Measurements from ENCODE around the gene EDARADD. TPM values are rescaled to one million over a fixed set of nuclear protein-coding genes. Genes with fewer than 3 reads are reported as not detected.
"Not testable (repeated sequence)": the region's sequence is repeated elsewhere in the genome, so short reads cannot be mapped to it uniquely, and the experiment has no call there.

The EDARADD gene
- total RNA-seq, 1 donor from 2014 or later, result 0.43 TPM

GRCh38 chr1:236425031-236425663 lies 31.1 kb downstream of the EDARADD start:
- DNase-seq (ENCODE audit: low spot score), result no peak
- intact Hi-C loops (cut with DNase I), result no loop called here

GRCh38 chr1:236426215-236426614 lies 32.1 kb downstream of the EDARADD start:
- intact Hi-C loops (cut with DNase I), result no loop called here
- DNase-seq (ENCODE audit: low spot score), result no peak

GRCh38 chr1:236429715-236430274 lies 35.7 kb downstream of the EDARADD start:
- intact Hi-C loops (cut with DNase I), result no loop called here

GRCh38 chr1:236433819-236434315 lies 39.8 kb downstream of the EDARADD start:
- intact Hi-C loops (cut with DNase I), result no loop called here

More at GRCh38 chr1:236429715-236430274, 35.7 kb downstream of the EDARADD start:
- DNase-seq (ENCODE audit: low spot score), result no peak

GRCh38 chr1:236438614-236439013 lies 44.5 kb downstream of the EDARADD start:
- intact Hi-C loops (cut with DNase I), result no loop called here
- DNase-seq (ENCODE audit: low spot score), result no peak

More at GRCh38 chr1:236433819-236434315, 39.8 kb downstream of the EDARADD start:
- no peak for DNase-seq (ENCODE audit: low spot score)

DNA sequence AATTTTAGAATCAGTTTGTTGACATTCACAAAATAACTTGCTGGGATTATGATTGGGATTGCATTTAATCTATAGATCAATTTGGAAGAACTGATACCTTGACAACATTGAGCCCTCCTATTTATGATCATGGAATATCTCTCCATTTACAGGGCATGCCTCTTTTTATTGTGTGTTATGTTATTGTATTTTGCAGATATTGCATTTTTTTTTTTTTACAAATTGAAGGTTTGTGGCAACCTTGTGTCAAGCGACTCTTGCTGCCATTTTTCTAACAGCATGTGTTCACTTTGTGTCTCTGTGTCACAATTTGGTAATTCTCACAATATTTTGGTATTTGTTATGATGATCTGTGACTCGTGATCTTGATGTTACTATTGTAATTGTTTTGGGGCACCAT lies 46.3 kb downstream of the EDARADD start:
- no peak for DNase-seq (ENCODE audit: low spot score)
- intact Hi-C loops (cut with DNase I), result no loop called here

DNA sequence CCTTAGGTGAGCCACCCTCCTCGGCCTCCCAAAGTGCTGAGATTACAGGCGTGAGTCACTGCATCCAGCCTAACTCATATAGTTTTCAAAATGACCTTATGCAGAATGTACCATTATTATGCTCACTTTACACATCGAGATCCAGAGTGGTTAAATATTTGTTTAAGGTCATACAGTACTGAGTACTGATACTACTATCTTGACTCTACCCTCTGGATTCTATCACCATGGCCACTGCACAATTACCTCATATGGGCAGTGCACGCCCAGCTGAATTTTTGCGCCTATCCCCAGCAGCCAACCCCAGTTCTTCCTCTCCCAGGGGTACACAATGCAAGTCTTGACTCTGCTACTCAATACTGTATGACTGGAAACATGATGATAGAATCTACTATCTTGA lies 56.7 kb downstream of the EDARADD start:
- intact Hi-C loops (cut with DNase I), result no loop called here
- no peak for DNase-seq (ENCODE audit: low spot score)

GRCh38 chr1:236451796-236452373 lies 57.8 kb downstream of the EDARADD start:
- intact Hi-C loops (cut with DNase I), result no loop called here
- DNase-seq (ENCODE audit: low spot score), result no peak

DNA sequence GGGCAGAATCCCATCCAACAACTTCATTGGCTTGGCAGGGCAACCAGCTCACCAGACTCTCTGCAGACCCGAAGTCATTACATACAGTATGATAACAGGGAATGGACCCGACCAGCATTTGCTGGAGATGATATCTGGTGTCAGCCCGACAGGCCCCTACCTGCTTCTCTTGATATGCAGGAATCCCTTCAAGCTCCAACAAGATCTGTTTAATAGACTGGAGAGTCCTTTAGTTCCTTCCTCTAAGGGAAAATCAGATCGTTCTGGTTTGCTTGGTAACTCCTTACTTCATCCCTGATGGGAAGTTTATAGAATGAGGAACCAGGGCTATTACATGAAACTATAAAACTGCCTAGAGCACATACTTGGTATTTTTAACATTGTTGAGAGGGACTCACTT lies 61.2 kb downstream of the EDARADD start:
- no peak for DNase-seq (ENCODE audit: low spot score)
- intact Hi-C loops (cut with DNase I), result no loop called here

- no peak for DNase-seq (ENCODE audit: low spot score)
- intact Hi-C loops (cut with DNase I), result no loop called here
Measured at GRCh38 chr1:236457775-236458174, 63.7 kb downstream of the EDARADD start.

DNA sequence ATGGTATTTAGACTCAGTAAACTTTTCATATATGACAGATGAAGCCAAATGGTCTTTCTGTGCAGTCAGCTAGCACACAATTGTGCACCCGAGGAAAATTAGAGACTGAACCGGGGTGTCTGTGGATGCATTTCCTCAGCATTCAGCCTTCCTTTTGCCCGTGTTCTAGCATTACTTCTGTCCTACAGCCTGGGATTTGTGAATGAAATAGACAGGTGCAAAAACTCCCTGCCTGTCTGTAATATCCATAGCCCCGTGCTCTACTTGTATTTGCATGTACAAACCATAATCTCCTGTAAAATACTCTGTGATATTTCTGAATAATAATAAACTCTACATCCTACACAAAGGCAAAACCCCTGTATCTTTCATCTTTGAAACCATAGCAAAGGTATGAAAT lies 64.9 kb downstream of the EDARADD start:
- intact Hi-C loops (cut with DNase I), result no loop called here
- DNase-seq (ENCODE audit: low spot score), result no peak

- intact Hi-C loops (cut with DNase I), result no loop called here
- DNase-seq (ENCODE audit: low spot score), result no peak
Measured at GRCh38 chr1:236460103-236460502, 66.0 kb downstream of the EDARADD start.

DNA sequence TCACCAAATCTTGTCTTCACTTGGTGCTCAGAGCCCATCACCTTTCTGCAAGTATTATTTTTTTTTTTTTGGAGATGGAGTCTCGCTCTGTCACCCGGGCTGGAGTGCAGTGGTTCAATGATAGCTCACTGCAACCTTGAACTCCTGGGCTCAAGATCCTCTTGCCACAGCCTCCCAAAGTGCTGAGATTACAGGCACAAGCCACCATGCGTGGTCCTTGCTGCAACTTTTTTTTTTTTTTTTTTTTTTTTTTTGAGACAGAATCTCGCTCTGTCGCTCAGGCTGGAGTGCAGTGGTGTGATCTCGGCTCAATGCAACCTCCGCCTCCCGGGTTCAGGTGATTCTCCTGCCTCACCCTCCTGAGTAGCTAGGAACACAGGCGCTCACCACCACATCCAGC lies 70.1 kb downstream of the EDARADD start:
- DNase-seq (ENCODE audit: low spot score); intact Hi-C loops (cut with DNase I): not testable (repeated sequence)

DNA sequence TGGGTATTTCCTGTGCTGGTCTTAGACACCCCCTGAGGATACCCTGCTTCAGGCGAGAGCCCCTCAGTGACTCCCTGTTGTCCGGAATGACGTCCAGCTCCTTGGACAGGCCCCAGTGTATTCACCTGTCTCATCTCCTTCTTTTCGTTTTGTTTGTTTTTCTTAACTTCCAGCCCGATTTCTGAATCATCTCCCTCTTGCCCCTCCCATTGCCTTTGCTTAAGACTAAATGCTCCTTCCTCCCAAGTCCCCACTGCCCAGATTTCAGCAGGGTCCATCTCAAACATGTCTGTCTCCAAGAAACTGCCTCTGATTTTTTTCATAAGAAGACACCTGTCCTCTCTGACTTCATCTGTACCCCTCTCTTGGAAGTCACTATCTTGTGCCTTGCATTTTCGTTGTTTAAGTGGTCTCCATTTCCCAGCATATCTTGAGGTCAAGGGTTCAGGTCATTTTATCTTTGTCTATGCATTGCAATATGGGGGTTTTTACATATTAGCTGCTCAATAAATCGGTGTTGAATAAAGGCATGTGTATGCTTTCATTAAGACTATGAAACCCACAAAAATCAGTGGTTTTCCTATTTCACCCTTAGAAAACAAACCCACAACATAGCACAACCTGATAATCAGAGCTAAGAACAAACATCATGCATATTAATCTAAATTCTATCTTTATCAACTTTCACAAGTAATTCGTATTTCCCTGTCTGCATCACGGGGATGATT lies 71.3 kb downstream of the EDARADD start:
- DNase-seq (ENCODE audit: low spot score), result no peak
- intact Hi-C loops (cut with DNase I), result no loop called here

DNA sequence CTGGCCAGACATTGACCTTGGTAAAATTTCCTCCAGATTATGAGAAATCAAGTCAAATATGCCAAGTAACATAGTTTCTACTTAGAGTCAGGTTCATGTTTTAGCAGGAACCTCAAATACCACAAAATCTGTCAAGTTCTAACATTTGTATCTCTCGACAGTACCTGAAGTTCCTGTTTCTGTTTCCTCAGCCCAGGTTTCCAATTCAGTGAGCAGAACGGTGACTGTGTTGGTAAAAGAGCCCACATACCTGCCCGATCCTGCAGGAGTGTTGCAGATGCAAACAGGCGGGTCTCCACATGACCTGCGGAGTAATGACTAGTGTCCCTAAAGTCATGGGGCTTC lies 71.8 kb downstream of the EDARADD start:
- intact Hi-C loops (cut with DNase I), result no loop called here

DNA sequence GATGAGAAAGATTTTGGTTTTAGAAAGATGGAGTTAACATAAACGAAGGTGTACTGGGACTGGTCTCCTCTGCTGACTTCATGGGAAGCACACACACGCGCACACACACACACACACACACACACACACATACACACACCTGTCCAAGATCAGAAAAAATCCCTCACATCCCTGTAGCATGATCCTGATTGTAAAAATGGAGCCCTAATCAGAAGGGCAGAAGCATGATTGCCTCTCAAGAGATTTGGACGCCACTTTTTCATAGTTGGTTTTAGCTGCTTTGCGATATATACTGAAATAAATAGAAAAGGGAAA lies 73.2 kb downstream of the EDARADD start:
- intact Hi-C loops (cut with DNase I), result no loop called here
- DNase-seq (ENCODE audit: low spot score), result no peak

More for the DNA sequence above, 71.8 kb downstream of the EDARADD start:
- DNase-seq (ENCODE audit: low spot score), result no peak

- peak; percentile 35 for DNase-seq (ENCODE audit: low spot score)
- intact Hi-C loops (cut with DNase I), result no loop called here
Measured at GRCh38 chr1:236468625-236469024, 74.5 kb downstream of the EDARADD start.

GRCh38 chr1:236469466-236469865 lies 75.4 kb downstream of the EDARADD start:
- intact Hi-C loops (cut with DNase I), result no loop called here
- DNase-seq (ENCODE audit: low spot score), result no peak

DNA sequence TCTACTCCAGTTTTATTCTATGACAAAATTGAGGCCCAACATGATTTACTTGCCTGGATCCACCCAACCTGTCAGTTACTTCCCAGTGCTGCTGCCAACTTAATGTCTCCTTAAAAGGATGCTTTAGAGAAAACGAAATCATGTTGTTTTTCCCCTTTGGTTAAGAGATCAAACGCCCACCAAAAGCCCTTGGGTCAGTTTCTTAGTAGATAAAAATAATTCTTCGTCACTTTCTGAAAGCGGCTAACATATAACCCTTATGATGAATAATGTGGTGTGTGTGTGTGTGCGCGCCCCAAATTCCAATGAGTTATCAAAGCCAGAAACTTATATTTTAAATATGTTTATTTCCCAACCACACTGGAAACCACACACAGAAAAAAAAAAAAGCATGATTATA lies 77.0 kb downstream of the EDARADD start:
- DNase-seq (ENCODE audit: low spot score), result peak; percentile 9
- intact Hi-C loops (cut with DNase I), result no loop called here

DNA sequence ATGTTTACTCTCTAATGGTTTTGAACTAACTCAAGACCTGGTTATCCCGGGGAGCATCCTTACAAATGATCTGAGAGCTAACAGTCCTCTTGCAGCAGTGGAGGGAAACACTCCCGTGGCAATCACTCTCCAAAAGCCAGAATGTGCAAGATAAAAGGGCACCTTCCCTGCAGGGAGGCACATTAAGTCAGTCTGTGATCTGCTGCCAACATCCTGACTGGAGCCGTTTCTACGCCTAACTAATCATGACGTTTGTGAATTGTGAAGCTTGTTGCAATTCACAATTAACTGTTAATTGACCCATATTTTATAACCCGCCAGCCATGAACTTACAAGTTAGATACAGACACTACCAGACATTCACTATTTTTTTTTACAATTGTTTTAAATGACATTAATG lies 77.6 kb downstream of the EDARADD start:
- DNase-seq (ENCODE audit: low spot score), result peak; percentile 6
- intact Hi-C loops (cut with DNase I), result no loop called here
